CD14-positive monocyte (primary cell): ENCODE results near the gene ME2. TPM values are rescaled to one million over a fixed set of nuclear protein-coding genes. Genes with fewer than 3 reads are reported as not detected.

Experiments used
- DNase-seq, 3 donors: peaks; one replicate each; pipeline ENCODE4 v3.0.0-alpha.2; 2011 to 2022
- H2AFZ ChIP-seq: 2 replicates; pipeline ENCODE4 v1.6.0; 2012; ENCODE audit warnings: mild to moderate bottlenecking, low read depth, low read length, inconsistent platforms; ENCODE audit not compliant: insufficient read depth, poor library complexity, severe bottlenecking
- H3K27ac ChIP-seq, 2 donors: 1 replicate in 1 of 2; 2 replicates in 1 of 2; pipeline ENCODE4 v1.5.1; 2012 to 2013; ENCODE audit warnings: low read length in 2 of 2, control low read depth in 1 of 2, inconsistent platforms in 1 of 2, low read depth in 1 of 2, mild to moderate bottlenecking in 1 of 2
- H3K27me3 ChIP-seq, 2 donors: one replicate each; pipeline versions ENCODE4 v1.6.0 to v1.6.1; 2011 to 2013; ENCODE audit warnings: low read length in 2 of 2; ENCODE audit not compliant: control insufficient read depth in 2 of 2, insufficient read depth in 2 of 2
- H3K36me3 ChIP-seq, 2 donors: replicated peaks in 1 of 2; 1 replicate in 1 of 2; 2 replicates in 1 of 2; pipeline versions ENCODE4 v1.5.1 to v1.6.1; 2012 to 2013; ENCODE audit warnings: low read length in 2 of 2, control low read depth in 1 of 2, inconsistent platforms in 1 of 2, mild to moderate bottlenecking in 1 of 2; ENCODE audit not compliant: insufficient read depth in 2 of 2, control insufficient read depth in 1 of 2
- H3K4me1 ChIP-seq, 2 donors: 1 replicate in 1 of 2; 2 replicates in 1 of 2; pipeline versions ENCODE4 v1.5.1 to v1.6.1; 2012 to 2013; ENCODE audit warnings: low read length in 2 of 2, control low read depth in 1 of 2, inconsistent platforms in 1 of 2, mild to moderate bottlenecking in 1 of 2, moderate library complexity in 1 of 2; ENCODE audit not compliant: insufficient read depth in 2 of 2, control insufficient read depth in 1 of 2
- H3K4me2 ChIP-seq: replicated peaks from 2 replicates; pipeline ENCODE3; 2012; ENCODE audit warnings: low read length, moderate library complexity, mild to moderate bottlenecking; ENCODE audit not compliant: poor library complexity, severe bottlenecking; ENCODE audit errors: extremely low read depth
- H3K4me3 ChIP-seq, 3 experiments: fragments of 200-600 bp in 1 of 3; sonication (generic) in 1 of 3; replicated peaks in 1 of 3; 1 replicate in 2 of 3; 2 replicates in 1 of 3; pipeline ENCODE4 v1.5.1; 2011 to 2013; ENCODE audit warnings: low read length in 3 of 3, mild to moderate bottlenecking in 3 of 3, control low read depth in 2 of 3, low read depth in 2 of 3, inconsistent platforms in 1 of 3, moderate library complexity in 1 of 3
- H3K79me2 ChIP-seq: 2 replicates; pipeline ENCODE4 v1.6.0; 2012; ENCODE audit warnings: mild to moderate bottlenecking, control low read depth, inconsistent platforms, low read length, moderate library complexity; ENCODE audit not compliant: insufficient read depth
- H3K9ac ChIP-seq: 2 replicates; pipeline ENCODE4 v1.6.0; 2017; ENCODE audit warnings: low read length, mild to moderate bottlenecking; ENCODE audit not compliant: insufficient read depth, poor library complexity, severe bottlenecking
- H3K9me3 ChIP-seq, 2 donors: replicated peaks in 1 of 2; 1 replicate in 1 of 2; 2 replicates in 1 of 2; pipeline versions ENCODE4 v1.5.1 to v1.6.1; 2012 to 2013; ENCODE audit warnings: low read length in 2 of 2, control low read depth in 1 of 2; ENCODE audit not compliant: control insufficient read depth in 1 of 2, insufficient read depth in 1 of 2
- H4K20me1 ChIP-seq: 2 replicates; pipeline ENCODE4 v1.6.0; 2012; ENCODE audit warnings: mild to moderate bottlenecking, low read length, control low read depth, moderate library complexity; ENCODE audit not compliant: insufficient read depth
- H3K27ac Mint-ChIP-seq, 7 donors: one replicate each; pipeline ENCODE4 v1.8.0; 2020; ENCODE audit warnings: mild to moderate bottlenecking in 7 of 7, mixed read lengths in 7 of 7, moderate library complexity in 6 of 7, inconsistent platforms in 2 of 7
- H3K27me3 Mint-ChIP-seq, 3 donors: one replicate each; pipeline ENCODE4 v1.8.0; 2021 to 2022; ENCODE audit warnings: low read depth in 3 of 3, mild to moderate bottlenecking in 3 of 3, mixed read lengths in 3 of 3, moderate library complexity in 3 of 3, inconsistent platforms in 1 of 3
- H3K36me3 Mint-ChIP-seq, 2 donors: one replicate each; pipeline ENCODE4 v1.8.0; 2020; ENCODE audit warnings: mixed read lengths in 2 of 2, inconsistent platforms in 1 of 2, mild to moderate bottlenecking in 1 of 2
- H3K4me1 Mint-ChIP-seq: one replicate; pipeline ENCODE4 v1.8.0; 2020; ENCODE audit warnings: mild to moderate bottlenecking, mixed read lengths
- H3K4me3 Mint-ChIP-seq, 2 donors: one replicate each; pipeline ENCODE4 v1.8.0; 2020; ENCODE audit warnings: mild to moderate bottlenecking in 2 of 2, mixed read lengths in 2 of 2, moderate library complexity in 1 of 2
- H3K9me3 Mint-ChIP-seq, 7 donors: one replicate each; pipeline ENCODE4 v1.8.0; 2020 to 2022; ENCODE audit warnings: mixed read lengths in 7 of 7, mild to moderate bottlenecking in 6 of 7, moderate library complexity in 6 of 7, inconsistent platforms in 2 of 7
- WGBS: methylation state at CpG from one replicate; pipeline ENCODE4 v1.1.5; 2013; ENCODE audit warnings: missing lambda C conversion rate; ENCODE audit not compliant: insufficient coverage; 5-methylcytosine and 5-hydroxymethylcytosine counted together
- intact Hi-C, 2 donors: fragments of 100-400 bp; cut with micrococcal nuclease; formaldehyde crosslinking; loops; one replicate each; pipeline versions ENCODE4 v1.15.0 to v1.15.1; 2023
- polyA plus RNA-seq, 3 donors: library from polyadenylated mRNA; depleted of rRNA in 1 of 3; unstranded in 2 of 3; stranded (reverse) in 1 of 3; fragments of 300-500 nt in 2 of 3; fragments of >200 nt in 1 of 3; fragmentation: Illumina TruSeq in 2 of 3; gene quantifications; 1 replicate in 2 of 3; 2 replicates in 1 of 3; pipeline ENCODE4 v1.2.3, GENCODE V29; 2012 to 2021
- TF ChIP-seq, protein P1 (sequence below): fragments of 200-600 bp; IDR thresholded peaks from one replicate; pipeline ENCODE4 v1.8.0; 2022; ENCODE audit warnings: antibody characterized with exemption, mild to moderate bottlenecking

The ME2 gene
- polyA plus RNA-seq, 3 donors: 48.7 to 93.8 (median 71.7) TPM

DNA sequence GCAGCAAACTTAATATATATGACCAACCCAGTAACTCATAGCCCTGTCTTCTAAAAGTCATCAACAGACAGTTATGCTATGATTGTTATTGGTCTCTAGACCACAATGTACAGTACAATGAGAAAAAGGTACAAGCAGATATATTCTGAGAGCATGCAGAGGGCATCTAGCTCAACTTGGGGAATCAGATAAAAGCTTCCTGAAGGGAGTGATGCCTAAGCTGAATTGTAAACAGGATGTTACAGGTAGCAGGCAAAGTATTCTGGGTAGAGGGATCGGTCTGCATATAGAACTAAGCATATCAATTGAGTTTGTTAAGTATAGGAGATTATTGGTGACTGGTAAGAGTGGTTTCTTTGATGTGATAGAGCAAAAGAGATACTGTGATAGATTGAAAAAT, 30.3 kb downstream of the ME2 start:
- Mint-ChIP-seq H3K4me3 (no peak overlapping the region), H3K4me1 (peaks cover 5% of the 10 kb centered on the region), H3K27me3 (no peaks in the 10 kb centered on the region), H3K27ac (peak overlapping the region in 1 of 7 donors; percentile 17), H3K9me3 (peaks cover 0 to 13% (median 4%) of the 10 kb centered on the region in 7 donors), H3K36me3 (peaks cover 68 to 93% of the 10 kb centered on the region in 2 donors)
- H3K9ac ChIP-seq: no peak overlapping the region
- H3K4me3 ChIP-seq: no peak overlapping the region
- TF ChIP-seq, protein P1, sequence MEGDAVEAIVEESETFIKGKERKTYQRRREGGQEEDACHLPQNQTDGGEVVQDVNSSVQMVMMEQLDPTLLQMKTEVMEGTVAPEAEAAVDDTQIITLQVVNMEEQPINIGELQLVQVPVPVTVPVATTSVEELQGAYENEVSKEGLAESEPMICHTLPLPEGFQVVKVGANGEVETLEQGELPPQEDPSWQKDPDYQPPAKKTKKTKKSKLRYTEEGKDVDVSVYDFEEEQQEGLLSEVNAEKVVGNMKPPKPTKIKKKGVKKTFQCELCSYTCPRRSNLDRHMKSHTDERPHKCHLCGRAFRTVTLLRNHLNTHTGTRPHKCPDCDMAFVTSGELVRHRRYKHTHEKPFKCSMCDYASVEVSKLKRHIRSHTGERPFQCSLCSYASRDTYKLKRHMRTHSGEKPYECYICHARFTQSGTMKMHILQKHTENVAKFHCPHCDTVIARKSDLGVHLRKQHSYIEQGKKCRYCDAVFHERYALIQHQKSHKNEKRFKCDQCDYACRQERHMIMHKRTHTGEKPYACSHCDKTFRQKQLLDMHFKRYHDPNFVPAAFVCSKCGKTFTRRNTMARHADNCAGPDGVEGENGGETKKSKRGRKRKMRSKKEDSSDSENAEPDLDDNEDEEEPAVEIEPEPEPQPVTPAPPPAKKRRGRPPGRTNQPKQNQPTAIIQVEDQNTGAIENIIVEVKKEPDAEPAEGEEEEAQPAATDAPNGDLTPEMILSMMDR: no peak
- no peak overlapping the region for H2AFZ ChIP-seq
- intact Hi-C loops: no loop called here
- H3K27me3 ChIP-seq: no peaks in the 10 kb centered on the region
- no peak for DNase-seq
- H3K9me3 ChIP-seq: peaks cover 0 to 3% of the 10 kb centered on the region in 2 donors
- H3K4me2 ChIP-seq: no peak overlapping the region
- H3K36me3 ChIP-seq: peaks cover 49 to 96% of the 10 kb centered on the region in 2 donors
- no peak overlapping the region for H3K27ac ChIP-seq
- H3K79me2 ChIP-seq: peaks cover 32% of the 10 kb centered on the region
- 100% methylated on average over 1 of the region's 1 CpG for WGBS
- H4K20me1 ChIP-seq: peaks cover 60% of the 10 kb centered on the region
- no peaks in the 10 kb centered on the region for H3K4me1 ChIP-seq

DNA sequence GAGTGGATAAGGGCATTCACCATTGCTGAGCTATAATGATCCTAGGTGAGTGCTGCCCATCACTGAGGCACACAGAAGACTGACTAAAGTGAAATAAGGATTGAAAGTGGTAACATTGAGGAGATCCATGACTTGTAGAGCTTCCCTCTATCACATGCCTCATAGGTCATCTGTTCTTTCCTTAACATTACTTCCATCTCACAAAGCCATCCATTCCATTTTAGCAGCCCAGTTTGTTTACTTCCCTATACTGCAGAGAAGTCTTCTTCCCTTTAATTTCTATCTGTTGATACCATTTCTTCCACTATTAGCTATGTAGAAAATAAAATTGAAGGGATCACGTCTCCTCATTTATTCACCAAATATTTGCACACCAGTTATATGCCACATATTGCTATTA, 32.1 kb downstream of the ME2 start:
- H3K9me3 ChIP-seq: peaks cover 0 to 3% of the 10 kb centered on the region in 2 donors
- H3K27me3 Mint-ChIP-seq: no peaks in the 10 kb centered on the region
- no peaks in the 10 kb centered on the region for H3K4me1 ChIP-seq
- intact Hi-C loops: no loop called here
- H3K36me3 ChIP-seq: peaks cover 60 to 99% of the 10 kb centered on the region in 2 donors
- peaks cover 0 to 10% (median 4%) of the 10 kb centered on the region in 7 donors for H3K9me3 Mint-ChIP-seq
- TF ChIP-seq, protein P1: no peak
- H3K4me1 Mint-ChIP-seq: peaks cover 5% of the 10 kb centered on the region
- no peak overlapping the region for H2AFZ ChIP-seq
- H3K9ac ChIP-seq: no peak overlapping the region
- H3K4me3 Mint-ChIP-seq: no peak overlapping the region
- H3K4me2 ChIP-seq: no peak overlapping the region
- H3K27ac Mint-ChIP-seq: peak overlapping the region in 6 of 7 donors; percentile 2 to 81 (median 16)
- H3K79me2 ChIP-seq: peaks cover 23% of the 10 kb centered on the region
- H3K27ac ChIP-seq: peak overlapping the region in 1 of 2 donors; percentile 59
- no peaks in the 10 kb centered on the region for H3K27me3 ChIP-seq
- H3K4me3 ChIP-seq: no peak overlapping the region
- peaks cover 73% of the 10 kb centered on the region for H4K20me1 ChIP-seq
- no peak for DNase-seq
- peaks cover 63 to 91% of the 10 kb centered on the region in 2 donors for H3K36me3 Mint-ChIP-seq
- no CpG with 5 or more reads among the region's 1 CpG for WGBS
